Mesenchymal stem cell (in vitro differentiated cells and primary cell): Measurements from ENCODE around the gene THAP4.
A peak's percentile ranks its signal among the peaks of the same experiment; 100 is the strongest.

Source experiments
- DNase-seq: peaks from one replicate; pipeline ENCODE4 v3.0.0-alpha.2; 2013
- H2AFZ ChIP-seq: one replicate; pipeline ENCODE4 v1.6.1; 2013; ENCODE audit warnings: low read depth, mild to moderate bottlenecking, control low read depth, inconsistent platforms, low read length, moderate library complexity
- H2AK5ac ChIP-seq: 2 replicates; pipeline ENCODE4 v1.6.1; 2013; ENCODE audit warnings: low read length, moderate library complexity, mild to moderate bottlenecking, inconsistent platforms; ENCODE audit not compliant: severe bottlenecking
- H2BK120ac ChIP-seq: one replicate; pipeline ENCODE4 v1.6.1; 2013; ENCODE audit warnings: low read depth, mild to moderate bottlenecking, inconsistent platforms, low read length, moderate library complexity
- H2BK12ac ChIP-seq, 2 experiments: one replicate each; pipeline ENCODE4 v1.6.1; 2013; ENCODE audit warnings: inconsistent platforms in 2 of 2, low read length in 2 of 2, mild to moderate bottlenecking in 2 of 2, moderate library complexity in 2 of 2, control low read depth in 1 of 2
- H2BK15ac ChIP-seq: one replicate; pipeline ENCODE4 v1.6.1; 2013; ENCODE audit warnings: mild to moderate bottlenecking, low read depth, inconsistent platforms; ENCODE audit not compliant: poor library complexity, severe bottlenecking
- H2BK5ac ChIP-seq: 2 replicates; pipeline ENCODE4 v1.6.1; 2013; ENCODE audit warnings: low read depth, mild to moderate bottlenecking, low read length, control low read depth, inconsistent platforms; ENCODE audit not compliant: poor library complexity, severe bottlenecking
- H3K14ac ChIP-seq, 2 experiments: one replicate each; pipeline ENCODE4 v1.6.1; 2013; ENCODE audit warnings: inconsistent platforms in 2 of 2, low read length in 2 of 2, control low read depth in 1 of 2, mild to moderate bottlenecking in 1 of 2, moderate library complexity in 1 of 2
- H3K18ac ChIP-seq, 2 experiments: one replicate each; pipeline ENCODE4 v1.6.1; 2013; ENCODE audit warnings: inconsistent platforms in 2 of 2, low read length in 2 of 2, control low read depth in 1 of 2, low read depth in 1 of 2, mild to moderate bottlenecking in 1 of 2
- H3K23ac ChIP-seq, 2 experiments: one replicate each; pipeline ENCODE4 v1.6.1; 2013; ENCODE audit warnings: inconsistent platforms in 2 of 2, low read length in 2 of 2, mild to moderate bottlenecking in 2 of 2, moderate library complexity in 2 of 2, control low read depth in 1 of 2
- H3K27ac ChIP-seq: 2 replicates; pipeline ENCODE4 v1.5.1; 2013; ENCODE audit warnings: mild to moderate bottlenecking, moderate library complexity, low read length, control low read depth, inconsistent platforms; ENCODE audit not compliant: poor library complexity, severe bottlenecking
- H3K27me3 ChIP-seq, 2 experiments: 2 replicates each; pipeline versions ENCODE4 v1.6.1 to v1.7.0; 2013; ENCODE audit warnings: low read length in 2 of 2, mild to moderate bottlenecking in 2 of 2, moderate library complexity in 2 of 2, control low read depth in 1 of 2, inconsistent platforms in 1 of 2; ENCODE audit not compliant: control insufficient read depth in 1 of 2, insufficient read depth in 1 of 2
- H3K36me3 ChIP-seq, 2 experiments: 2 replicates each; pipeline versions ENCODE4 v1.6.1 to v1.7.0; 2013; ENCODE audit warnings: low read length in 2 of 2, control low read depth in 1 of 2, inconsistent platforms in 1 of 2, low read depth in 1 of 2, mild to moderate bottlenecking in 1 of 2; ENCODE audit not compliant: insufficient read depth in 2 of 2, control insufficient read depth in 1 of 2
- H3K4ac ChIP-seq, 2 experiments: one replicate each; pipeline ENCODE4 v1.6.1; 2013; ENCODE audit warnings: inconsistent platforms in 2 of 2, low read length in 2 of 2, mild to moderate bottlenecking in 2 of 2, moderate library complexity in 2 of 2, control low read depth in 1 of 2, low read depth in 1 of 2
- H3K4me1 ChIP-seq: 2 replicates; pipeline ENCODE4 v1.6.1; 2013; ENCODE audit warnings: low read depth, low read length, control low read depth; ENCODE audit not compliant: control insufficient read depth, insufficient read depth
- H3K4me2 ChIP-seq: 2 replicates; pipeline ENCODE4 v1.6.1; 2013; ENCODE audit warnings: low read length, mild to moderate bottlenecking, inconsistent platforms; ENCODE audit not compliant: poor library complexity, severe bottlenecking
- H3K4me3 ChIP-seq, 2 experiments: 2 replicates each; pipeline versions ENCODE4 v1.5.1 to v1.7.0; 2013; ENCODE audit warnings: low read length in 2 of 2, mild to moderate bottlenecking in 2 of 2, control low read depth in 1 of 2, low read depth in 1 of 2; ENCODE audit not compliant: insufficient read depth in 1 of 2
- H3K79me1 ChIP-seq: replicated peaks from 2 replicates; pipeline ENCODE4 v1.6.1; 2013; ENCODE audit warnings: mild to moderate bottlenecking, control low read depth, low read length, inconsistent platforms; ENCODE audit not compliant: poor library complexity, severe bottlenecking
- H3K9ac ChIP-seq: 2 replicates; pipeline ENCODE4 v1.7.0; 2013; ENCODE audit warnings: mild to moderate bottlenecking, low read length, moderate library complexity
- H3K9me3 ChIP-seq: 2 replicates; pipeline ENCODE4 v1.7.0; 2013; ENCODE audit warnings: mild to moderate bottlenecking, low read length; ENCODE audit not compliant: control insufficient read depth
- H4K8ac ChIP-seq: one replicate; pipeline ENCODE4 v1.6.1; 2013; ENCODE audit warnings: inconsistent platforms, mild to moderate bottlenecking, low read length, moderate library complexity
- H4K91ac ChIP-seq: one replicate; pipeline ENCODE4 v1.6.1; 2013; ENCODE audit warnings: mild to moderate bottlenecking, low read length, inconsistent platforms
- WGBS: methylation state at CpG from one replicate; pipeline ENCODE4 v1.1.7; 2013; ENCODE audit warnings: mixed read lengths; 5-methylcytosine and 5-hydroxymethylcytosine counted together

Gene THAP4

DNA sequence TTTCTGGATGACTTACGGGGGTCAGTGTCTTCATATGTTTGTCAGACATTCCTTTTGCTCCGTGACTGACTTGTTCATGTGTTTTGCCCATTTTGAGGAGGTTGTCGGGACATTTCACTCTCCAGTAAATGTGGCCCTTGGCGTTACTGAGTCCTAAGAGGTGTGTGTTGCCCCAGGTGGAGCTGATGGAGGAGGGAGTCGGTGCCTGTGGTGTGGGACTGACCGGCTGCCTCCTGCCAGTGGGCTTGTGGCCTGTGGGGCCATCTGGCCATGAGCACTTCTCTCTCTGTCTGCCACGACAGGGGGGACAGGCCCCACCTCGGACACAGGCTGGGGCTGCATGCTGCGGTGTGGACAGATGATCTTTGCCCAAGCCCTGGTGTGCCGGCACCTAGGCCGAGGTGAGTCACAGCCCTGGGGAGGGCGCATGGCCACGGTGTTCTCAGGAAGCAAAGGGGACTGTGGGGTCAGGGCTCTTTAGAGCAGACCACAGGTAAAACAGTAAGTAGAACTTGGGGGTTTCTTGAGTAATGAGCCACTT, 16.3 kb upstream of the THAP4 start:
- H2BK12ac ChIP-seq = no peak overlapping the region
- no peak overlapping the region for H4K8ac ChIP-seq
- 95% methylated on average over 13 of the region's 13 CpGs for WGBS
- no peak overlapping the region for H4K91ac ChIP-seq
- no peak overlapping the region for H3K4me2 ChIP-seq
- no peak overlapping the region for H2BK15ac ChIP-seq
- no peak for DNase-seq
- no peak overlapping the region for H3K23ac ChIP-seq
- no peak overlapping the region for H2AFZ ChIP-seq
- no peak overlapping the region for H2BK5ac ChIP-seq
- no peak overlapping the region for H3K18ac ChIP-seq
- no peak overlapping the region for H2BK120ac ChIP-seq
- peaks cover 45% of the 10 kb centered on the region for H3K79me1 ChIP-seq
- peaks cover 63 to 64% of the 10 kb centered on the region in 2 experiments for H3K36me3 ChIP-seq
- no peak overlapping the region for H3K27ac ChIP-seq
- no peaks in the 10 kb centered on the region for H3K27me3 ChIP-seq
- no peak overlapping the region for H3K4me3 ChIP-seq
- H3K4ac ChIP-seq = no peak overlapping the region
- no peak overlapping the region for H3K14ac ChIP-seq
- H3K9ac ChIP-seq = no peak overlapping the region
- no peak overlapping the region for H2AK5ac ChIP-seq
- peaks cover 13% of the 10 kb centered on the region for H3K4me1 ChIP-seq
- no peaks in the 10 kb centered on the region for H3K9me3 ChIP-seq

DNA sequence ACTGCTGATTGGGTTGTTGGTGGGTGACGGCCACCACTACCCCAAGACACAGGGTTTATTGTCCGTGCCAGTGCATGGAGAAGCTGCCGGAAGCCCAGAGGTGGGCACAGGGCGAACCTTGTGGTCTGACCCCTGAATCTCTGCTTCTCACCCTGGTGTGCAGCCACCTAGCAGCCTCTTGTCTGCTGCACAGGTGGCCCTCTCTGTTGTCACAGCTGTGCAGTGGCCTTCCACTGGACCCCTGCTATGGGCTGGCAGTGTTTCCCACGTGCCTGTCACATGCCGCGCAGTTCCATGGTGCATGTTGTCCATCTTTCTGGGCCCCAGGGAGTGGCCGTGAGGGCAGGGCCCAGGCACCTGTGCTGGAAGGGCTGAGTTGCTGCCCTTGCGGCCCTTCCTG, 15.8 kb upstream of the THAP4 start:
- Histone ChIP-seq H3K27ac (no peak overlapping the region), H3K4me1 (peaks cover 13% of the 10 kb centered on the region), H2BK15ac (no peak overlapping the region), H2BK120ac (no peak overlapping the region), H3K4ac (no peak overlapping the region), H3K18ac (no peak overlapping the region), H3K79me1 (peaks cover 46% of the 10 kb centered on the region), H2AFZ (no peak overlapping the region), H4K8ac (no peak overlapping the region), H3K4me2 (no peak overlapping the region), H2AK5ac (no peak overlapping the region), H3K14ac (no peak overlapping the region), H2BK12ac (no peak overlapping the region), H3K9me3 (no peaks in the 10 kb centered on the region), H4K91ac (no peak overlapping the region), H3K9ac (no peak overlapping the region), H3K23ac (no peak overlapping the region), H3K27me3 (no peaks in the 10 kb centered on the region), H2BK5ac (no peak overlapping the region), H3K4me3 (no peak overlapping the region), H3K36me3 (peaks cover 57 to 60% of the 10 kb centered on the region in 2 experiments)
- no peak for DNase-seq
- 96% methylated on average over 9 of the region's 9 CpGs for WGBS

DNA sequence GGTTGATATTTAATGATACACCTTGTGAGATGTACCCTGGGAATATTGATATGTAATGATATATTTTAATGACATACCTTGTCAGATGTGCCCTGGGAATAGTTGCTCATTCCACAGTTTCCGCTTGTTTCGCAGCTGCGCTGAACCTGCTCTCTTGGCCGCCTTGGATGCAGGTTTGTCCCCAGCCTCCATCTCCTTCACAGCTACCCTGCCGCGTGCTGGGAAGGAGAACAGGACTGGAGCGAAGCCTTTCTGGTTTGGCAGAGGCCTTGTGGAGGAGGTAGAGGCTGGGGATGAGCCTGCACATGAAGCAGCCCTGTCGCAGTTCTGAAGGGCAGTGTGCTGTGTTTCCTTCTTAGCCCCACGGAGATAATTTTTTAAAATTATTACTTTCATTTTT, 15.2 kb upstream of the THAP4 start:
- H3K79me1 ChIP-seq = peaks cover 46% of the 10 kb centered on the region
- H2BK5ac ChIP-seq = no peak overlapping the region
- H3K4me2 ChIP-seq = no peak overlapping the region
- no peak overlapping the region for H2AFZ ChIP-seq
- no peaks in the 10 kb centered on the region for H3K27me3 ChIP-seq
- H3K9me3 ChIP-seq = no peaks in the 10 kb centered on the region
- H3K9ac ChIP-seq = no peak overlapping the region
- no peak overlapping the region for H3K4me3 ChIP-seq
- no peak overlapping the region for H3K27ac ChIP-seq
- H2BK120ac ChIP-seq = no peak overlapping the region
- H4K91ac ChIP-seq = no peak overlapping the region
- H3K18ac ChIP-seq = no peak overlapping the region
- no peak overlapping the region for H2BK12ac ChIP-seq
- peaks cover 13% of the 10 kb centered on the region for H3K4me1 ChIP-seq
- no peak overlapping the region for H3K4ac ChIP-seq
- no peak overlapping the region for H2AK5ac ChIP-seq
- H3K36me3 ChIP-seq = peaks cover 54 to 56% of the 10 kb centered on the region in 2 experiments
- no peak for DNase-seq
- H2BK15ac ChIP-seq = no peak overlapping the region
- 100% methylated on average over 3 of the region's 9 CpGs for WGBS
- no peak overlapping the region for H3K14ac ChIP-seq
- no peak overlapping the region for H4K8ac ChIP-seq
- no peak overlapping the region for H3K23ac ChIP-seq

GRCh38 chr2:241649927-241650326, 13.0 kb upstream of the THAP4 start:
- H3K4ac ChIP-seq = no peak overlapping the region
- WGBS = 97% methylated on average over 6 of the region's 6 CpGs
- H3K4me3 ChIP-seq = no peak overlapping the region
- H4K8ac ChIP-seq = peak overlapping the region; percentile 38
- no peak overlapping the region for H2AFZ ChIP-seq
- no peak overlapping the region for H2BK15ac ChIP-seq
- no peak overlapping the region for H3K23ac ChIP-seq
- no peak overlapping the region for H3K27ac ChIP-seq
- no peak overlapping the region for H2BK12ac ChIP-seq
- no peak overlapping the region for H2AK5ac ChIP-seq
- no peak overlapping the region for H2BK120ac ChIP-seq
- no peak overlapping the region for H3K18ac ChIP-seq
- peaks cover 13% of the 10 kb centered on the region for H3K4me1 ChIP-seq
- no peak overlapping the region for H3K4me2 ChIP-seq
- H3K9ac ChIP-seq = no peak overlapping the region
- no peak overlapping the region for H3K14ac ChIP-seq
- peaks cover 40% of the 10 kb centered on the region for H3K79me1 ChIP-seq
- H3K9me3 ChIP-seq = no peaks in the 10 kb centered on the region
- H3K36me3 ChIP-seq = peaks cover 37 to 40% of the 10 kb centered on the region in 2 experiments
- DNase-seq = no peak
- H2BK5ac ChIP-seq = no peak overlapping the region
- no peak overlapping the region for H4K91ac ChIP-seq
- H3K27me3 ChIP-seq = no peaks in the 10 kb centered on the region
